ENCODE data around the gene SLC16A7. TPM values are rescaled to one million over a fixed set of nuclear protein-coding genes. Genes with fewer than 3 reads are reported as not detected.

SLC16A7 gene
- total RNA-seq, 6 experiments from 2014 or later, result 38.3 to 49.6 (median 41.7) TPM

- DNase-seq, result no peak
- no peak overlapping the region for H3K27ac Mint-ChIP-seq
- no peaks in the 10 kb centered on the region for H3K4me1 Mint-ChIP-seq (ENCODE audit: low read depth)
- TF ChIP-seq, protein P1, sequence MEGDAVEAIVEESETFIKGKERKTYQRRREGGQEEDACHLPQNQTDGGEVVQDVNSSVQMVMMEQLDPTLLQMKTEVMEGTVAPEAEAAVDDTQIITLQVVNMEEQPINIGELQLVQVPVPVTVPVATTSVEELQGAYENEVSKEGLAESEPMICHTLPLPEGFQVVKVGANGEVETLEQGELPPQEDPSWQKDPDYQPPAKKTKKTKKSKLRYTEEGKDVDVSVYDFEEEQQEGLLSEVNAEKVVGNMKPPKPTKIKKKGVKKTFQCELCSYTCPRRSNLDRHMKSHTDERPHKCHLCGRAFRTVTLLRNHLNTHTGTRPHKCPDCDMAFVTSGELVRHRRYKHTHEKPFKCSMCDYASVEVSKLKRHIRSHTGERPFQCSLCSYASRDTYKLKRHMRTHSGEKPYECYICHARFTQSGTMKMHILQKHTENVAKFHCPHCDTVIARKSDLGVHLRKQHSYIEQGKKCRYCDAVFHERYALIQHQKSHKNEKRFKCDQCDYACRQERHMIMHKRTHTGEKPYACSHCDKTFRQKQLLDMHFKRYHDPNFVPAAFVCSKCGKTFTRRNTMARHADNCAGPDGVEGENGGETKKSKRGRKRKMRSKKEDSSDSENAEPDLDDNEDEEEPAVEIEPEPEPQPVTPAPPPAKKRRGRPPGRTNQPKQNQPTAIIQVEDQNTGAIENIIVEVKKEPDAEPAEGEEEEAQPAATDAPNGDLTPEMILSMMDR (IDR thresholded peaks at IDR 0.05), result no peak
- H3K4me3 Mint-ChIP-seq, result no peak overlapping the region
- H3K9me3 Mint-ChIP-seq, result peaks cover 5% of the 10 kb centered on the region; the same call in 1 of the 2 replicates
- H3K27me3 Mint-ChIP-seq (ENCODE audit: insufficient read depth), result peaks cover 2% of the 10 kb centered on the region; the same call in 1 of the 2 replicates
- H3K36me3 Mint-ChIP-seq (ENCODE audit: low read depth), result peaks cover 9% of the 10 kb centered on the region; the same call in 1 of the 2 replicates
These were observed 79.6 kb downstream of the SLC16A7 start for GRCh38 chr12:59675461-59675860.

GRCh38 chr12:59677857-59678256 is 82.0 kb downstream of the SLC16A7 start:
- Mint-ChIP-seq H3K27me3 (ENCODE audit: insufficient read depth) (peaks cover 2% of the 10 kb centered on the region; the same call in 1 of the 2 replicates), H3K4me3 (no peak overlapping the region), H3K36me3 (ENCODE audit: low read depth) (peaks cover 9% of the 10 kb centered on the region; the same call in 1 of the 2 replicates), H3K9me3 (peaks cover 5% of the 10 kb centered on the region; the same call in 1 of the 2 replicates), H3K27ac (no peak overlapping the region), H3K4me1 (ENCODE audit: low read depth) (no peaks in the 10 kb centered on the region)
- DNase-seq, result no peak
- TF ChIP-seq, protein P1 (IDR thresholded peaks at IDR 0.05), result no peak

DNA sequence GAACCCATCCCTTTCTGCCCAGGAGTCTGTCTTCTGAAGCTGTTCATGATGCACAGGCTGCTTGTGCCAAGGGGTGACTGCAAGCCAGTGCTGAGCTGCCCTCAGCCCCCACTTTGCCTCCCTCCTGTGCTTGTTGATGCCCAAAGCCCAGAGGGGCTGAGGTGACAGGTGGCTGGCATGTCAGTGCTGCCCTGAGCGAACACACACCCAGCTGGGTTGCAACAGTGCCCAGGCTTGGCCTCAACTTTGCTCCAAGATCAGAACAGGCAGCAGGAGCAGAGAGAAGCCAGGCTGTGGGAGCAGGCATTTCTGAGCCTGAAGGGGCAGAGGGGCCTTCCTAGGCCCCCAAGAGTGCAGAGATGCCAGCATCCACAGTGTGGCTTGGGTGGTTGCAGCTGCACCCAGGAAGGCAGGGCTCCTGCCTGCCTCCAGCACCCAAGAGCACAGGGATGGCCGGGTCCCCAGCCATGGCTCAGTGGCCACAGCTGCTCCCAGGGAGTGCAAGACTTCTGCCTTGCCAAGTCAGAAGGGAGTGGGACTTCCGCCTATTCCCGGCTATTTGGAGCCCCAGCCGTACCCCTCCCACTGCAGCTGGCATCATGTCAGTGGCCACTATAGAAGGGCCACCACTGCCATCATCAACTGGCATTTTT is 83.1 kb downstream of the SLC16A7 start:
- peaks cover 2% of the 10 kb centered on the region; the same call in 1 of the 2 replicates for H3K27me3 Mint-ChIP-seq (ENCODE audit: insufficient read depth)
- H3K36me3 Mint-ChIP-seq (ENCODE audit: low read depth), result peaks cover 9% of the 10 kb centered on the region; the same call in 1 of the 2 replicates
- no peak for DNase-seq
- H3K9me3 Mint-ChIP-seq, result peaks cover 5% of the 10 kb centered on the region; the same call in 1 of the 2 replicates
- no peak overlapping the region; the same call in 1 of the 2 replicates for H3K27ac Mint-ChIP-seq
- TF ChIP-seq, protein P1 (IDR thresholded peaks at IDR 0.05), result no peak
- no peaks in the 10 kb centered on the region for H3K4me1 Mint-ChIP-seq (ENCODE audit: low read depth)
- H3K4me3 Mint-ChIP-seq, result no peak overlapping the region

DNA sequence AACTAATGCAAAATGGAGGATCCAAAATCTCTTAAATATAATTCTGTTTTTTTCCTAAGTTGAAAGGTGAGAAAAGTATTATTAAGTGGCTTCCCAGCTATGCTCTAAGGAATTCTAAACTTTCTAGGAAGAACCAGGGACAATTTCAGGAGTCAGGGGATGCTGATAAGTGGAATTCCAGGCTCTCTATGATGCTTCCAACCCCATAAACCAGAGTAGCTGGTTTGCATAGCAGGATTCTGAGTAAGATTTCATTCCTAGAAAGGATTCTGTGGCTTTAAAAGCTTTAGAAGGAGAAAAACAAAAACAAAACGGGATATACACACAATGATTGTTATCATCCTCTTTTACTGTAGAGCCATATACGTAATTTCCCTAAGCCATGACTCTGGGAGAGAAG is 93.9 kb downstream of the SLC16A7 start:
- peak; percentile 37 for DNase-seq
- TF ChIP-seq, protein P1 (IDR thresholded peaks at IDR 0.05), result no peak

DNA sequence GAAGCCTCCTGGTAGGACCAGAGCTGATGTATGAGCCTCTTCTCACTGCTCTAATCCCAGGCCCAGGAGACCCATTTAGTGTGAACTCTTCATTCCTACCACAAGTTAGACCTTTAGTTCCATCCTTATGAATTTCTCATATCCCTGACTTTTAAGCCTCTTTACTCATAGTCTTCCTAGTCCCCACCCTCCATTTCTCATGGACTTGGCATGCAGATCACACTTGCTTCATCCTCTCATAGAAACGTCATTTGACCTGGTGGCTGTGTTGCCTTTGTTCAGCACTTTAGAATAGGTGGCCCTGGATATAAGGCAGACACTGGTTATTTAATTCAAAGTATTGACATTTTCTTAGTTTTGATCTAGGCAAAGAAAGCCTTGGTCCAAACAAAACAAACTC is 99.5 kb downstream of the SLC16A7 start:
- no peaks in the 10 kb centered on the region for H3K27me3 Mint-ChIP-seq (ENCODE audit: insufficient read depth)
- H3K4me3 Mint-ChIP-seq, result no peak overlapping the region
- TF ChIP-seq, protein P1 (IDR thresholded peaks at IDR 0.05), result 0 out of 2 replicates have a peak, but pooled peaks have one; percentile 16
- H3K9me3 Mint-ChIP-seq, result no peaks in the 10 kb centered on the region; the same call in 1 of the 2 replicates
- peak overlapping the region; percentile 80 for H3K27ac Mint-ChIP-seq
- peak; percentile 76 for DNase-seq
- H3K36me3 Mint-ChIP-seq (ENCODE audit: low read depth), result peaks cover 14% of the 10 kb centered on the region
- H3K4me1 Mint-ChIP-seq (ENCODE audit: low read depth), result peaks cover 49% of the 10 kb centered on the region

More for the DNA sequence above, 93.9 kb downstream of the SLC16A7 start:
- Mint-ChIP-seq H3K27ac (no peak overlapping the region), H3K9me3 (no peaks in the 10 kb centered on the region; the same call in 1 of the 2 replicates), H3K36me3 (ENCODE audit: low read depth) (peaks cover 9% of the 10 kb centered on the region), H3K4me1 (ENCODE audit: low read depth) (peaks cover 22% of the 10 kb centered on the region), H3K4me3 (no peak overlapping the region), H3K27me3 (ENCODE audit: insufficient read depth) (no peaks in the 10 kb centered on the region)
